ENCODE measurements around the gene SIGLECL1. TPM values are rescaled to one million over a fixed set of nuclear protein-coding genes. Genes with fewer than 3 reads are reported as not detected.

SIGLECL1 gene
- total and polyA plus RNA-seq, 2 donors (not counting 1 experiment from before 2014, with no cell fraction given), result not detected

- no peaks in the 10 kb centered on the region for H3K27me3 ChIP-seq (ENCODE audit: control insufficient read depth, insufficient read depth, low read length)
- no peak for DNase-seq (ENCODE audit: low read depth in 2 of 2)
- H2AFZ ChIP-seq (ENCODE audit: low read length), result no peak overlapping the region
- H3K4me1 ChIP-seq (ENCODE audit: control insufficient read depth, extremely low read depth, insufficient read depth, low read length), result no peaks in the 10 kb centered on the region
- no peak overlapping the region for H3K4me3 ChIP-seq (replicated peaks in 1 of 4; ENCODE audit: control extremely low read depth in 1 of 4, insufficient read depth in 1 of 4, low read depth in 3 of 4, low read length in 4 of 4)
- H3K4me2 ChIP-seq (ENCODE audit: extremely low read depth, insufficient read depth, low read length), result no peak overlapping the region
- no peak overlapping the region for H3K9ac ChIP-seq (ENCODE audit: insufficient read depth, low read length)
- H4K20me1 ChIP-seq (ENCODE audit: control insufficient read depth, extremely low read depth, insufficient read depth, low read length), result no peaks in the 10 kb centered on the region
- no peaks in the 10 kb centered on the region for H3K79me2 ChIP-seq (ENCODE audit: control insufficient read depth, insufficient read depth, low read length)
- no peak for TF ChIP-seq CTCF (conservative IDR thresholded peaks at IDR 0.05 in 1 of 2, IDR thresholded peaks at IDR 0.05 in 1 of 2; ENCODE audit: low read depth in 1 of 2, low read length in 2 of 2)
- H3K36me3 ChIP-seq (ENCODE audit: control insufficient read depth, insufficient read depth, low read length), result no peaks in the 10 kb centered on the region
- no peak overlapping the region for H3K27ac ChIP-seq (ENCODE audit: insufficient read depth, low read length)
- H3K9me3 ChIP-seq (ENCODE audit: control insufficient read depth, insufficient read depth, low read depth, low read length), result no peaks in the 10 kb centered on the region
Measured at GRCh38 chr19:51277112-51277511, 26.2 kb downstream of the SIGLECL1 start.

GRCh38 chr19:51282335-51282734, 31.5 kb downstream of the SIGLECL1 start:
- H3K4me2 ChIP-seq (ENCODE audit: extremely low read depth, insufficient read depth, low read length), result no peak overlapping the region
- TF ChIP-seq EZH2 (IDR thresholded peaks at IDR 0.05; ENCODE audit: low read length, missing control alignments) (no peak), CTCF (conservative IDR thresholded peaks at IDR 0.05 in 1 of 2, IDR thresholded peaks at IDR 0.05 in 1 of 2; ENCODE audit: low read depth in 1 of 2, low read length in 2 of 2) (no peak)
- H3K4me3 ChIP-seq (replicated peaks in 1 of 4; ENCODE audit: control extremely low read depth in 1 of 4, insufficient read depth in 1 of 4, low read depth in 3 of 4, low read length in 4 of 4), result no peak overlapping the region
- no peak overlapping the region for H2AFZ ChIP-seq (ENCODE audit: low read length)
- no peaks in the 10 kb centered on the region for H4K20me1 ChIP-seq (ENCODE audit: control insufficient read depth, extremely low read depth, insufficient read depth, low read length)
- no peaks in the 10 kb centered on the region for H3K36me3 ChIP-seq (ENCODE audit: control insufficient read depth, insufficient read depth, low read length)
- H3K79me2 ChIP-seq (ENCODE audit: control insufficient read depth, insufficient read depth, low read length), result no peaks in the 10 kb centered on the region
- H3K27me3 ChIP-seq (ENCODE audit: control insufficient read depth, insufficient read depth, low read length), result no peaks in the 10 kb centered on the region
- H3K4me1 ChIP-seq (ENCODE audit: control insufficient read depth, extremely low read depth, insufficient read depth, low read length), result no peaks in the 10 kb centered on the region
- H3K27ac ChIP-seq (ENCODE audit: insufficient read depth, low read length), result no peak overlapping the region
- DNase-seq (ENCODE audit: low read depth in 2 of 2), result no peak
- H3K9me3 ChIP-seq (ENCODE audit: control insufficient read depth, insufficient read depth, low read depth, low read length), result no peaks in the 10 kb centered on the region
- no peak overlapping the region for H3K9ac ChIP-seq (ENCODE audit: insufficient read depth, low read length)

- H3K4me1 ChIP-seq (ENCODE audit: control insufficient read depth, extremely low read depth, insufficient read depth, low read length), result no peaks in the 10 kb centered on the region
- no peaks in the 10 kb centered on the region for H3K79me2 ChIP-seq (ENCODE audit: control insufficient read depth, insufficient read depth, low read length)
- H3K9me3 ChIP-seq (ENCODE audit: control insufficient read depth, insufficient read depth, low read depth, low read length), result no peaks in the 10 kb centered on the region
- H3K4me3 ChIP-seq (replicated peaks in 1 of 4; ENCODE audit: control extremely low read depth in 1 of 4, insufficient read depth in 1 of 4, low read depth in 3 of 4, low read length in 4 of 4), result no peak overlapping the region
- H3K4me2 ChIP-seq (ENCODE audit: extremely low read depth, insufficient read depth, low read length), result no peak overlapping the region
- no peak overlapping the region for H3K27ac ChIP-seq (ENCODE audit: insufficient read depth, low read length)
- H3K27me3 ChIP-seq (ENCODE audit: control insufficient read depth, insufficient read depth, low read length), result no peaks in the 10 kb centered on the region
- TF ChIP-seq CTCF (conservative IDR thresholded peaks at IDR 0.05 in 1 of 2, IDR thresholded peaks at IDR 0.05 in 1 of 2; ENCODE audit: low read depth in 1 of 2, low read length in 2 of 2) (no peak), EZH2 (IDR thresholded peaks at IDR 0.05; ENCODE audit: low read length, missing control alignments) (no peak)
- no peak overlapping the region for H3K9ac ChIP-seq (ENCODE audit: insufficient read depth, low read length)
- no peaks in the 10 kb centered on the region for H3K36me3 ChIP-seq (ENCODE audit: control insufficient read depth, insufficient read depth, low read length)
- DNase-seq (ENCODE audit: low read depth in 2 of 2), result no peak
- H2AFZ ChIP-seq (ENCODE audit: low read length), result no peak overlapping the region
- H4K20me1 ChIP-seq (ENCODE audit: control insufficient read depth, extremely low read depth, insufficient read depth, low read length), result no peaks in the 10 kb centered on the region
Measured at GRCh38 chr19:51285682-51286081, 34.8 kb downstream of the SIGLECL1 start.

Measured in fibroblast of lung (primary cell).